ENCODE measurements around the gene CNKSR2. TPM values are rescaled to one million over a fixed set of nuclear protein-coding genes. Genes with fewer than 3 reads are reported as not detected.

Gene CNKSR2
- total RNA-seq, 2 experiments from 2014 or later, result 14.4 to 14.8 TPM

DNA sequence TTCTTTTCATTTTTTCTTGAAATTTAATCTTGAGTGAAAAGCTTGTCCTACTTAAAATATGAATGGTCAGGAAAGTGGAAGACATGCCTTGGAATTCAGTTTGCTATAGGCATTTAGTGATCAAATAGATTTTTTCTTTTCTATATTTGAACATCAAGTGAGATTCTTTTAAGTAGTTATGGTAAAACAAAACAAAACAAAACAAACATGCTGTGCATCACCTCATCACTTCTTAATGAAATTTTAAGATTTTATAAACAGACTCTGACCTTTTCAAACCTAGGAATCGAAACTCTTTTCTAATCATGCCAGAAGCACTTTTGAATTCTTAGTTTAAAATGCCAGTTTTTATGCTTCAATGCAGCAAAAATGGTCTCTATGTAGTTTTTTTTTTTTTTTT is 62.8 kb downstream of the CNKSR2 start:
- CTCF ChIA-PET, result no interaction called here
- DNase-seq (no peak), ATAC-seq (ENCODE audit: poor library complexity) (no peak)
- POLR2A ChIA-PET, result no interaction called here
- Histone ChIP-seq H3K4me1 (ENCODE audit: insufficient read depth, low read length) (no peaks in the 10 kb centered on the region), H3K27ac (ENCODE audit: low read depth in 1 of 2, low read length in 2 of 2) (no peak overlapping the region), H3K9me3 (ENCODE audit: control insufficient read depth in 1 of 2, insufficient read depth in 1 of 2, low read length in 2 of 2) (no peaks in the 10 kb centered on the region), H3K4me3 (ENCODE audit: low read length) (no peak overlapping the region), H3K36me3 (ENCODE audit: insufficient read depth, low read length) (no peaks in the 10 kb centered on the region), H3K27me3 (ENCODE audit: control insufficient read depth in 1 of 2, insufficient read depth in 2 of 2, low read length in 2 of 2) (no peaks in the 10 kb centered on the region)
- H3K27ac Mint-ChIP-seq, result peak overlapping the region; percentile 67
- no peaks in the 10 kb centered on the region for H3K9me3 Mint-ChIP-seq
- no peaks in the 10 kb centered on the region for H3K27me3 Mint-ChIP-seq
- intact Hi-C loops (cut with DNase I, micrococcal nuclease), result no loop called here
- H3K36me3 Mint-ChIP-seq (ENCODE audit: low read depth), result no peaks in the 10 kb centered on the region
- peaks cover 32% of the 10 kb centered on the region for H3K4me1 Mint-ChIP-seq (ENCODE audit: low read depth)
- H3K4me3 Mint-ChIP-seq, result no peak overlapping the region
- TF ChIP-seq, protein P1, sequence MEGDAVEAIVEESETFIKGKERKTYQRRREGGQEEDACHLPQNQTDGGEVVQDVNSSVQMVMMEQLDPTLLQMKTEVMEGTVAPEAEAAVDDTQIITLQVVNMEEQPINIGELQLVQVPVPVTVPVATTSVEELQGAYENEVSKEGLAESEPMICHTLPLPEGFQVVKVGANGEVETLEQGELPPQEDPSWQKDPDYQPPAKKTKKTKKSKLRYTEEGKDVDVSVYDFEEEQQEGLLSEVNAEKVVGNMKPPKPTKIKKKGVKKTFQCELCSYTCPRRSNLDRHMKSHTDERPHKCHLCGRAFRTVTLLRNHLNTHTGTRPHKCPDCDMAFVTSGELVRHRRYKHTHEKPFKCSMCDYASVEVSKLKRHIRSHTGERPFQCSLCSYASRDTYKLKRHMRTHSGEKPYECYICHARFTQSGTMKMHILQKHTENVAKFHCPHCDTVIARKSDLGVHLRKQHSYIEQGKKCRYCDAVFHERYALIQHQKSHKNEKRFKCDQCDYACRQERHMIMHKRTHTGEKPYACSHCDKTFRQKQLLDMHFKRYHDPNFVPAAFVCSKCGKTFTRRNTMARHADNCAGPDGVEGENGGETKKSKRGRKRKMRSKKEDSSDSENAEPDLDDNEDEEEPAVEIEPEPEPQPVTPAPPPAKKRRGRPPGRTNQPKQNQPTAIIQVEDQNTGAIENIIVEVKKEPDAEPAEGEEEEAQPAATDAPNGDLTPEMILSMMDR (IDR thresholded peaks at IDR 0.05), result no peak

DNA sequence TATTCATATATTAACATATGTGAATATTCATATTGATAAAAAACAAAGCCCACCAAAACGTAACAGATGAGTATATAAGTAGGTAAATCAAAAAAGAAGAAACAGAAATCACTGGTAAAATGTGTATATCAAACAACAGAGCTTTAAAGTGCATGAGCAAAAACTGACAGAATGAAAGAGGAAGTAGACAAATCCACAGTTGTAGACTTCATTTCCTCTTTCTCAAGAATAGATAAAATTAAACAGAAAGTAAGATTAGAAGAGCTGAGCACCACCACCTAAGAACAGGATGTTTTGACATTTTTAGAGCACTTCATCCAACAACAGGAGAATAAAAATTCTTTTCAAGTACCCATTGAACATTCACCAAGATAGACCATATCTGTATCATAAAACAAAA is 64.6 kb downstream of the CNKSR2 start:
- no peaks in the 10 kb centered on the region for H3K36me3 Mint-ChIP-seq (ENCODE audit: low read depth)
- H3K9me3 Mint-ChIP-seq, result no peaks in the 10 kb centered on the region
- ChIA-PET CTCF (no interaction called here), POLR2A (interaction anchor here (0.7 to 2.7 kb wide), 2 partner anchors 25 to 64 kb away, joined by 3 to 21 read pairs; partner anchors contain the start of gene CNKSR2)
- Histone ChIP-seq H3K4me1 (ENCODE audit: insufficient read depth, low read length) (no peaks in the 10 kb centered on the region), H3K27ac (ENCODE audit: low read depth in 1 of 2, low read length in 2 of 2) (peak overlapping the region in 1 of 2 donors; percentile 68), H3K4me3 (ENCODE audit: low read length) (peak overlapping the region; percentile 24), H3K9me3 (ENCODE audit: control insufficient read depth in 1 of 2, insufficient read depth in 1 of 2, low read length in 2 of 2) (no peaks in the 10 kb centered on the region), H3K27me3 (ENCODE audit: control insufficient read depth in 1 of 2, insufficient read depth in 2 of 2, low read length in 2 of 2) (no peaks in the 10 kb centered on the region), H3K36me3 (ENCODE audit: insufficient read depth, low read length) (no peaks in the 10 kb centered on the region)
- TF ChIP-seq, protein P1 (IDR thresholded peaks at IDR 0.05), result no peak
- H3K4me3 Mint-ChIP-seq, result peak overlapping the region; percentile 76
- peaks cover 32% of the 10 kb centered on the region for H3K4me1 Mint-ChIP-seq (ENCODE audit: low read depth)
- peak in 3 of 14 experiments; percentile 26 to 54 (median 35) for DNase-seq
- ATAC-seq (ENCODE audit: poor library complexity), result peak; percentile 94
- intact Hi-C loops (cut with DNase I, micrococcal nuclease), result loop anchor here in 1 of 2 experiments (2.0 kb wide), 1 partner anchor 64 kb away; the partner anchor contains the start of gene CNKSR2
- peak overlapping the region; percentile 88 for H3K27ac Mint-ChIP-seq
- no peaks in the 10 kb centered on the region for H3K27me3 Mint-ChIP-seq

DNA sequence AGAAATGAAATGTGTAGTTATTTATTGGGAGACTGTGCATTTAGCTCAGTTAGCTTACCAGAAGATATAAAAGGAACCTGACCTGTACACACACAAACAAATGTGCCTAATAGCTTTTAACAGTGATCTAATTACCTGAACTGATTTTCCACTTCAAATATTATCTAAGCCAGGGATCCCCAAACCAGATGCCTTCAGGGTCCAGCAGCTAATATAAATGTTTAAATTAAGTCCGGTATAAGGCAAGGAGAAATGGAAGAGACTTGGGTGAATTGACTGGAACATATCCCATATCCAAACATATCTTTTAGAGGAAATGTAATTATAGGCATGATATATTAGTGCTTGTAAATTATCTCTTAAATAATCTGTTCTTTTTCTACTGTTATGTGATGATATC is 66.7 kb downstream of the CNKSR2 start:
- TF ChIP-seq, protein P1 (IDR thresholded peaks at IDR 0.05), result no peak
- Mint-ChIP-seq H3K27ac (peak overlapping the region; percentile 88), H3K4me3 (no peak overlapping the region), H3K36me3 (ENCODE audit: low read depth) (no peaks in the 10 kb centered on the region), H3K27me3 (no peaks in the 10 kb centered on the region), H3K9me3 (no peaks in the 10 kb centered on the region), H3K4me1 (ENCODE audit: low read depth) (peaks cover 32% of the 10 kb centered on the region)
- Histone ChIP-seq H3K4me3 (ENCODE audit: low read length) (no peak overlapping the region), H3K9me3 (ENCODE audit: control insufficient read depth in 1 of 2, insufficient read depth in 1 of 2, low read length in 2 of 2) (no peaks in the 10 kb centered on the region), H3K27ac (ENCODE audit: low read depth in 1 of 2, low read length in 2 of 2) (no peak overlapping the region), H3K36me3 (ENCODE audit: insufficient read depth, low read length) (no peaks in the 10 kb centered on the region), H3K27me3 (ENCODE audit: control insufficient read depth in 1 of 2, insufficient read depth in 2 of 2, low read length in 2 of 2) (no peaks in the 10 kb centered on the region), H3K4me1 (ENCODE audit: insufficient read depth, low read length) (no peaks in the 10 kb centered on the region)
- POLR2A ChIA-PET, result interaction anchor here (1.1 to 2.7 kb wide), 2 partner anchors 22 to 66 kb away, joined by 3 to 21 read pairs; partner anchors contain the start of gene CNKSR2
- CTCF ChIA-PET, result no interaction called here
- ATAC-seq (ENCODE audit: poor library complexity), result no peak
- DNase-seq, result no peak
- intact Hi-C loops (cut with DNase I, micrococcal nuclease), result no loop called here

Data from CD4-positive, alpha-beta T cell (primary cell).